Lower lobe of right lung (tissue), 2 donors: ENCODE data around the gene EPX. TPM values are rescaled to one million over a fixed set of nuclear protein-coding genes. Genes with fewer than 3 reads are reported as not detected.

ENCODE experiments used
- ATAC-seq, 2 donors: fragments of 200-7000 bp; cut with Tn5 transposase; one replicate each; pipeline ENCODE4 v1.9.1; 2020 to 2022; ENCODE audit warnings: mild to moderate bottlenecking in 2 of 2, moderate library complexity in 2 of 2
- DNase-seq: peaks from one replicate; pipeline ENCODE4 v3.0.0-alpha.2; 2020
- H3K27ac ChIP-seq: fragments of 200-600 bp; one replicate; pipeline ENCODE4 v1.8.0; 2022
- H3K27me3 ChIP-seq: fragments of 200-600 bp; one replicate; pipeline ENCODE4 v1.8.0; 2022; ENCODE audit warnings: low read depth
- H3K36me3 ChIP-seq: fragments of 200-600 bp; one replicate; pipeline ENCODE4 v1.8.0; 2022; ENCODE audit warnings: mild to moderate bottlenecking
- H3K4me1 ChIP-seq: fragments of 200-600 bp; one replicate; pipeline ENCODE4 v1.8.0; 2022
- H3K4me3 ChIP-seq: fragments of 200-600 bp; one replicate; pipeline ENCODE4 v1.8.0; 2022; ENCODE audit warnings: mild to moderate bottlenecking
- H3K9me3 ChIP-seq: fragments of 200-600 bp; one replicate; pipeline ENCODE4 v1.8.0; 2022
- intact Hi-C: fragments of 100-400 bp; cut with DNase I; formaldehyde crosslinking; loops from one replicate; pipeline ENCODE4 v1.11.0; 2022
- total RNA-seq: library from RNA; stranded (reverse); fragmentation: NEBNext Ultra II Directional; extraction: Animal tissue kit (Norgen Biotek cat#: 25700); gene quantifications from one replicate; pipeline ENCODE4 v1.2.1, GENCODE V29; 2021
- TF ChIP-seq, protein P1 (sequence below): fragments of 200-600 bp; IDR thresholded peaks from one replicate; pipeline ENCODE4 v1.8.0; 2022; ENCODE audit warnings: antibody characterized with exemption, mild to moderate bottlenecking
- donor health status: DM: no; HTN: yes; CAD: no; lungs with severe emphysema.

The EPX gene
- total RNA-seq, 1 donor from 2014 or later, result not detected

DNA sequence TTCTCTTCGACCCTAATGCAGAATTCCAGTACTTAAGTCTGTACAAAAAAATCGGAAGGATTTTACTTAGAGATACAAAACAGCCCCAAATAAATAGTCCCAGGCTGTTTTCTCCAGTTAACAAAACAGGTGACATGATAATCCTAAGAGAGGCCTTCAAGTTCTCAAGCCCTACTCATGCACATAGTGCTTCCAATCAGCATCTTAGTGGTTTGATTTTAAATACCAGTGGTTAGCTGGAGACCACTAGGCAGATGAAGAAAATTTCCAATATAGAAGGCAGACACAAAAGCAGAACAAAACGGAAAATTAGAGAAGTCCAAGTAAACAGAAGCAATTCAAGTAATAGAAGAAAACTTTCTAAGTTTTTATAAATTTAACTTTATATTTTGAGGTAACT lies 31.0 kb upstream of the EPX start:
- DNase-seq (no peak), ATAC-seq (no peak)
- Histone ChIP-seq H3K4me1 (peaks cover 8% of the 10 kb centered on the region), H3K4me3 (no peak overlapping the region), H3K27me3 (peaks cover 37% of the 10 kb centered on the region), H3K9me3 (no peaks in the 10 kb centered on the region), H3K36me3 (no peaks in the 10 kb centered on the region), H3K27ac (no peak overlapping the region)
- intact Hi-C loops, result no loop called here
- TF ChIP-seq, protein P1, sequence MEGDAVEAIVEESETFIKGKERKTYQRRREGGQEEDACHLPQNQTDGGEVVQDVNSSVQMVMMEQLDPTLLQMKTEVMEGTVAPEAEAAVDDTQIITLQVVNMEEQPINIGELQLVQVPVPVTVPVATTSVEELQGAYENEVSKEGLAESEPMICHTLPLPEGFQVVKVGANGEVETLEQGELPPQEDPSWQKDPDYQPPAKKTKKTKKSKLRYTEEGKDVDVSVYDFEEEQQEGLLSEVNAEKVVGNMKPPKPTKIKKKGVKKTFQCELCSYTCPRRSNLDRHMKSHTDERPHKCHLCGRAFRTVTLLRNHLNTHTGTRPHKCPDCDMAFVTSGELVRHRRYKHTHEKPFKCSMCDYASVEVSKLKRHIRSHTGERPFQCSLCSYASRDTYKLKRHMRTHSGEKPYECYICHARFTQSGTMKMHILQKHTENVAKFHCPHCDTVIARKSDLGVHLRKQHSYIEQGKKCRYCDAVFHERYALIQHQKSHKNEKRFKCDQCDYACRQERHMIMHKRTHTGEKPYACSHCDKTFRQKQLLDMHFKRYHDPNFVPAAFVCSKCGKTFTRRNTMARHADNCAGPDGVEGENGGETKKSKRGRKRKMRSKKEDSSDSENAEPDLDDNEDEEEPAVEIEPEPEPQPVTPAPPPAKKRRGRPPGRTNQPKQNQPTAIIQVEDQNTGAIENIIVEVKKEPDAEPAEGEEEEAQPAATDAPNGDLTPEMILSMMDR, result no peak

DNA sequence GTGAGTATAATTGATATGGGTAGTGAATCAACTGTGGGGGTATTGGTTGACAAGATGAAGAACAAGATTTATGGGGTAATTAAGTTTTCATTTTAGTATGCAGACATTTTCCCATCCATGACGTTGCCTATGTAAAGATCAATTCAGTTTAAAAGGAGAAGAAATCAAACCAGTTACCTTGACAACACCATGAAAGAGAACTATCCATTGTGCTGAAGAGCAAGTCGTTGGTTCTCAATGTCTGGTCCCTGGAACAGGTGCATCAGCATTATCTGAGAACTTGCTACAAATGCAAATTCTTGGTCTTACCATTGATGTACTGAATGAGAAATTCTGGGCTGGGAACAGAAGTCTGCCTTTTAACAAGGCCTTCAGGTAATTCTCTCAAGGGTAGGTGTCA lies 26.5 kb upstream of the EPX start:
- ATAC-seq (no peak), DNase-seq (no peak)
- no peaks in the 10 kb centered on the region for H3K9me3 ChIP-seq
- H3K4me1 ChIP-seq, result no peaks in the 10 kb centered on the region
- H3K36me3 ChIP-seq, result no peaks in the 10 kb centered on the region
- no peak overlapping the region for H3K4me3 ChIP-seq
- H3K27me3 ChIP-seq, result peaks cover 18% of the 10 kb centered on the region
- no peak overlapping the region for H3K27ac ChIP-seq
- TF ChIP-seq, protein P1, result no peak
- intact Hi-C loops, result no loop called here

DNA sequence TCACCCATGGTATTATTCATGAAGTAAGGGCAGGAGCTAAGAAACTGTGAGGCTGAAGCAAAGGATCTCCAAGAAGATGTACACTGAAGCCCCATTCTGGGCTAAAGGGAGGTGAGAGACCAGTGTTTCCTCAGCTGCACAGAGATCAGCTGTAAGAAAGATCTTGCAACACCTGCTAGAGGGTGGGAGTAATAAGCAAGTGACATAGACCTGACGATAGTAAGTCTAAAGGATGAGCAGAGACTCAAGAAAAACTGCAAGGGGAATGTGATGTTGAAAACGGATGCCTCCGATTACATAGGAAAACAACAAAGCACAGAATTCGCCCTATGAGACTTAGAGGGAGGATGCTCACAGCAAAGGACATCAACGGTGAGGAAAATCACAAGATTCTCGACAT lies 25.8 kb upstream of the EPX start, which contains the start of gene OR4D2:
TSS of gene OR4D2 (plus strand) at position 301 of the 400 bp plus-strand sequence. CDS start 2,674 bp downstream, outside the sequence.
- ATAC-seq (no peak), DNase-seq (no peak)
- no peaks in the 10 kb centered on the region for H3K36me3 ChIP-seq
- peaks cover 18% of the 10 kb centered on the region for H3K27me3 ChIP-seq
- H3K9me3 ChIP-seq, result no peaks in the 10 kb centered on the region
- intact Hi-C loops, result no loop called here
- TF ChIP-seq, protein P1, result no peak
- no peak within 1 kb of the TSS for H3K4me3 ChIP-seq
- H3K4me1 ChIP-seq, result no peaks in the 10 kb centered on the region
- no peak within 1 kb of the TSS for H3K27ac ChIP-seq

DNA sequence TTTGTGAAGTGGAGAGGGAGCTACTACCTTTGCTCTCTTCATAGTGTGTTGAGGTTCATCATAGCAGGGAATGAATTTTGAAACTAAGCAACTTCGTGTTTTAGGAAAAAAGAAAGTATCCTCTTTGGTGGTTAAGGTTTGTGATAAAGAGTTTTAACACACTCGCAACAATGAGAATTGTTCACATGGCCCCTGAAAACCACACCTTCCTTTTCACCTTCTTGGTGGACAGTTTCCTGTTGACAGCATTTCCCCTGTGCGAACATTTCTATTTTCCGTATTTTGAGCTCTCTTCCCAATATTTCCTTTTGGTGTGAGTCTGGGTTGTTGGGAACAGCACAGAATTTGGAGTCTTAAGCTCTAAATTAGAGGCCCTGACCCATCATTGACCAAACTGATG lies 21.9 kb upstream of the EPX start:
- DNase-seq, result no peak
- intact Hi-C loops, result no loop called here
- no peak overlapping the region for H3K27ac ChIP-seq
- peaks cover 17% of the 10 kb centered on the region for H3K27me3 ChIP-seq
- no peak overlapping the region for H3K4me3 ChIP-seq
- H3K9me3 ChIP-seq, result no peaks in the 10 kb centered on the region
- TF ChIP-seq, protein P1, result no peak
- no peak for ATAC-seq
- no peaks in the 10 kb centered on the region for H3K36me3 ChIP-seq
- H3K4me1 ChIP-seq, result no peaks in the 10 kb centered on the region

DNA sequence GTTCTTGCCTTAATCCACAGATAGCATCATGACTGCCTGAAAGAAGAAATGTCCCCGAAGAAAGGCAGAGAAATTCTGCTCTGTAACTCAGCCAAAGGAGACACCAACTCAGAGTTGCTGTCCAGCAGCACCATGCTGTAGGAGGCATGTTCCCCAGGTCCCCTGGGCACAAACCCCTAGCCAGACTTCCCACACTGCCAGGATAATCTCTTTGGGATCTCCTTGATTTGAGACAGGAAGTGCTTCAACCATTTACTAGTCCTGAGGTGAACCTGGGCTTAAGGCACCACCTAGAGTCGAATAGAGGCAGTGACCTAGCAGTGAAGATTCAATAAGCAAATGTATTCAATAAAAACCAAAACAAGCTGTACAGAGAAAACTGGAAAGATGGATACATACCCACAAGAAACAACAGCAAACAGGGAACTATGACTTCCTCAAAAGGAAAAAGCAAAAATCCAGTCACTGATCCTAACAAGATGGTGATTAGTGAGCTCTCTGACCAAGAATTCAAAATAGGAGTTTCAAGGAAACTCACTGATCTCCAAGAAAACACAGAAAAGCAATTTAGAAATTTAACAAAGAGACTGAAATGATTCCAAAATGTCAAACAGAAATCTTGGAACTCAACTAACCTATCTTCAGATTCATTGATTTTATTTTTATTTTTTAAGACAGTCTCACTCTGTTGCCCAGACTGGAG lies 20.0 kb upstream of the EPX start:
- DNase-seq (no peak), ATAC-seq (no peak)
- TF ChIP-seq, protein P1, result peak; percentile 40
- H3K27me3 ChIP-seq, result peaks cover 12% of the 10 kb centered on the region
- H3K4me1 ChIP-seq, result no peaks in the 10 kb centered on the region
- H3K9me3 ChIP-seq, result no peaks in the 10 kb centered on the region
- no peaks in the 10 kb centered on the region for H3K36me3 ChIP-seq
- no peak overlapping the region for H3K27ac ChIP-seq
- H3K4me3 ChIP-seq, result no peak overlapping the region
- intact Hi-C loops, result no loop called here
